ENCODE results near the gene SERPINF2.
"Not testable (repeated sequence)": the region's sequence is repeated elsewhere in the genome, so short reads cannot be mapped to it uniquely, and the experiment has no call there.

Gene SERPINF2

DNA sequence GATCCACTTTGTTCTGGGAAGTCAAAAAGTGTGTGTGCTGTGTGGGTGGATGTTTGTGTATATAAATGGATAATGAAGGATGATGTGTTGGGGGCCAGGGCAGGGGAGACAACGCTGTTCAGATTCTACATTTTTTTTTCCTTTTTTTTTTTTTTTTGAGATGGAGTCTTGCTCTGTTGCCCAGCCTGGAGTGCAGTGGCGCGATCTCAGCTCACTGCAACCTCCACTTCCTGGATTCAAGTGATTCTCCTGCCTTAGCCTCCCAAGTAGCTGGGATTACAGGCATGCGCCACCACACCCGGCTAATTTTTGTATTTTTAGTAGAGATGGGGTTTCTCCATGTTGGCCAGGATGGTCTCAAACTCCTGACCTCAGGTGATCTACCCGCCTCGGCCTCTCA is 22.0 kb downstream of the SERPINF2 start:
- WGBS (ENCODE audit: extremely low coverage, insufficient coverage, insufficient read length) = no CpG with 5 or more reads among the region's 7 CpGs
- not testable (repeated sequence) for H2AK5ac ChIP-seq (ENCODE audit: low read length)

DNA sequence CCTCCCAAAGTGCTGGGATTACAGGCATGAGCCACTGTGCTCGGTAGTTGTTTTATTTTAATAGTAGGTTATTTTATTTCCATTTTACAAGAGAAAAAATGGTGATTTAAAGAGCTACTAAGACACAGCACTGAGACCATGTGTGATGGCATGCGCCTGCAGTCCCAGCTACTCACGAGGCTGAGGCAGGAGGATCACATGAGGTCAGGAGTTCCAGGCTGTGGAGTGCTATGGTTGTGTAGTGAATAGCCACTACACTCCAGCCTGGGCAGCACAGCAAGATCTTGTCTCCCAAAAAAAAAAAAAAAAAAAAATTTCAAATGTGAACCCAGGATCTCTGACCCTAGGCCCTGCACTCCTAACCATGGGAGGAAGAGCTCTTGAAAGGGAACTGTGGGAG is 22.9 kb downstream of the SERPINF2 start:
- no peak for DNase-seq
- H2BK12ac ChIP-seq (ENCODE audit: low read length) = no peak overlapping the region
- H4K12ac ChIP-seq (ENCODE audit: low read depth, low read length) = no peak overlapping the region
- H2AFZ ChIP-seq (ENCODE audit: insufficient read depth, low read length, poor library complexity) = no peak overlapping the region
- H2BK120ac ChIP-seq (ENCODE audit: insufficient read depth, low read length, poor library complexity) = no peak overlapping the region
- H3K9me3 ChIP-seq (ENCODE audit: insufficient read depth, low read depth, low read length) = peaks cover 3% of the 10 kb centered on the region
- no peak overlapping the region for H3K14ac ChIP-seq (ENCODE audit: low read length)
- peaks cover 8 to 11% of the 10 kb centered on the region in 2 experiments for H3K4me1 ChIP-seq (ENCODE audit: control insufficient read depth in 1 of 2, insufficient read depth in 2 of 2, low read length in 2 of 2)
- H4K8ac ChIP-seq (ENCODE audit: low read depth, low read length) = no peak overlapping the region
- no CpG with 5 or more reads among the region's 3 CpGs for WGBS (ENCODE audit: extremely low coverage, insufficient coverage, insufficient read length)
- H2AK5ac ChIP-seq (ENCODE audit: low read length) = no peak overlapping the region
- H3K9ac ChIP-seq (ENCODE audit: low read length) = no peak overlapping the region
- H2BK5ac ChIP-seq (ENCODE audit: low read depth, low read length, poor library complexity) = no peak overlapping the region
- H4K91ac ChIP-seq (ENCODE audit: low read depth, low read length) = no peak overlapping the region
- H3K23ac ChIP-seq (ENCODE audit: low read length) = no peak overlapping the region
- H3K4me3 ChIP-seq (ENCODE audit: low read depth, low read length) = no peak overlapping the region
- H3K79me2 ChIP-seq (ENCODE audit: control insufficient read depth, insufficient read depth, low read length, poor library complexity) = peaks cover 2% of the 10 kb centered on the region
- no peaks in the 10 kb centered on the region for H3K36me3 ChIP-seq (ENCODE audit: control insufficient read depth in 1 of 2, insufficient read depth in 2 of 2, low read length in 2 of 2)
- no peak overlapping the region for H3K4me2 ChIP-seq (ENCODE audit: low read length)
- no peak overlapping the region for H3K4ac ChIP-seq (ENCODE audit: low read depth, low read length)
- H3K79me1 ChIP-seq (ENCODE audit: low read length) = peaks cover 3% of the 10 kb centered on the region
- H3K27me3 ChIP-seq (ENCODE audit: insufficient read depth, low read length) = no peaks in the 10 kb centered on the region
- H3K27ac ChIP-seq (ENCODE audit: low read depth, low read length) = no peak overlapping the region
- H3K18ac ChIP-seq (ENCODE audit: low read length) = no peak overlapping the region

More for the DNA sequence above, 22.0 kb downstream of the SERPINF2 start:
- H3K27me3 ChIP-seq (ENCODE audit: insufficient read depth, low read length); H3K36me3 ChIP-seq (ENCODE audit: control insufficient read depth in 1 of 2, insufficient read depth in 2 of 2, low read length in 2 of 2); H3K4me1 ChIP-seq (ENCODE audit: control insufficient read depth in 1 of 2, insufficient read depth in 2 of 2, low read length in 2 of 2); H3K14ac ChIP-seq (ENCODE audit: low read length); H2BK5ac ChIP-seq (ENCODE audit: low read depth, low read length, poor library complexity); H3K4ac ChIP-seq (ENCODE audit: low read depth, low read length); H3K79me2 ChIP-seq (ENCODE audit: control insufficient read depth, insufficient read depth, low read length, poor library complexity); H3K4me3 ChIP-seq (ENCODE audit: low read depth, low read length); H2AFZ ChIP-seq (ENCODE audit: insufficient read depth, low read length, poor library complexity); H4K8ac ChIP-seq (ENCODE audit: low read depth, low read length); H3K79me1 ChIP-seq (ENCODE audit: low read length); H3K18ac ChIP-seq (ENCODE audit: low read length); H2BK12ac ChIP-seq (ENCODE audit: low read length); DNase-seq; H4K12ac ChIP-seq (ENCODE audit: low read depth, low read length); H3K4me2 ChIP-seq (ENCODE audit: low read length); H3K27ac ChIP-seq (ENCODE audit: low read depth, low read length); H2BK120ac ChIP-seq (ENCODE audit: insufficient read depth, low read length, poor library complexity); H3K9ac ChIP-seq (ENCODE audit: low read length); H3K23ac ChIP-seq (ENCODE audit: low read length); H4K91ac ChIP-seq (ENCODE audit: low read depth, low read length); H3K9me3 ChIP-seq (ENCODE audit: insufficient read depth, low read depth, low read length): not testable (repeated sequence)

DNA sequence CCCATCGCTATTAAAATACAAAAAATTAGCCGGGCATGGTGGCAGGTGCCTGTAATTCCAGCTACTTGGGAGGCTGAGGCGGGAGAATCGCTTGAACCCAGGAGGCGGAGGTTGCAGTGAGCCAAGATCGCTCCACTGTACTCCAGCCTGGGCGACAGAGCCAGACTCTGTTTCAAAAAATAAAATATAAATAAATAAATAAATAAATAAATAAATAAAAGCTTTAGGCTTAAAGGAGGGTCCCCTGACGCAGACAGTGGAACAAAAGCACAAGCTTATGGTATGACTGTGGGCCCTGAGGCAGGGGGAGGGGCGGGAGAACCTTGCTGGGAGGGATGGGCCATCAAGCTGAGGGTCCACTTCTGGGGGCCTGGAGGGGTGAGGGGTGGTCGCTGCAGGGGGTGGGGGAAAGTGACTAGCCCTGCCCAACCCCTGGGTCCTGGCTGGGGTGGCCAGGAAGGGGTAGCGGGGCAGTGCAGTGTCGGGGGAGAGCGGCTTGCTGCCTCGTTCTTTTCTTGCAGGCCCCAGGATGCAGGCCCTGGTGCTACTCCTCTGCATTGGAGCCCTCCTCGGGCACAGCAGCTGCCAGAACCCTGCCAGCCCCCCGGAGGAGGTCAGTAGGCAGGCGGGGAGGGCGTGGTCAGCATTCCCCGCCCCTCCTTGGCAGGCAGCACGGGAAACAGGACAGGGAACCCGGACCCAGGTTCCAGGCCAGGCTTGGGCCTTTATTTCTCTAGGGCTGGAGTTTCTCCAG is 23.9 kb downstream of the SERPINF2 start:
- no peaks in the 10 kb centered on the region for H3K27me3 ChIP-seq (ENCODE audit: insufficient read depth, low read length)
- H3K23ac ChIP-seq (ENCODE audit: low read length) = no peak overlapping the region
- H3K79me2 ChIP-seq (ENCODE audit: control insufficient read depth, insufficient read depth, low read length, poor library complexity) = peaks cover 2% of the 10 kb centered on the region
- H3K4me2 ChIP-seq (ENCODE audit: low read length) = no peak overlapping the region
- no peak overlapping the region for H3K4ac ChIP-seq (ENCODE audit: low read depth, low read length)
- peaks cover 3% of the 10 kb centered on the region for H3K9me3 ChIP-seq (ENCODE audit: insufficient read depth, low read depth, low read length)
- no peak overlapping the region for H3K27ac ChIP-seq (ENCODE audit: low read depth, low read length)
- H3K79me1 ChIP-seq (ENCODE audit: low read length) = peaks cover 3% of the 10 kb centered on the region
- no peak overlapping the region for H2AFZ ChIP-seq (ENCODE audit: insufficient read depth, low read length, poor library complexity)
- H3K36me3 ChIP-seq (ENCODE audit: control insufficient read depth in 1 of 2, insufficient read depth in 2 of 2, low read length in 2 of 2) = no peaks in the 10 kb centered on the region
- H2BK120ac ChIP-seq (ENCODE audit: insufficient read depth, low read length, poor library complexity) = no peak overlapping the region
- no peak overlapping the region for H4K91ac ChIP-seq (ENCODE audit: low read depth, low read length)
- DNase-seq = no peak
- no peak overlapping the region for H2AK5ac ChIP-seq (ENCODE audit: low read length)
- H3K4me1 ChIP-seq (ENCODE audit: control insufficient read depth in 1 of 2, insufficient read depth in 2 of 2, low read length in 2 of 2) = peaks cover 8 to 14% of the 10 kb centered on the region in 2 experiments
- H2BK12ac ChIP-seq (ENCODE audit: low read length) = no peak overlapping the region
- H3K14ac ChIP-seq (ENCODE audit: low read length) = no peak overlapping the region
- H3K9ac ChIP-seq (ENCODE audit: low read length) = no peak overlapping the region
- H4K12ac ChIP-seq (ENCODE audit: low read depth, low read length) = no peak overlapping the region
- WGBS (ENCODE audit: extremely low coverage, insufficient coverage, insufficient read length) = no CpG with 5 or more reads among the region's 21 CpGs
- no peak overlapping the region for H3K4me3 ChIP-seq (ENCODE audit: low read depth, low read length)
- H3K18ac ChIP-seq (ENCODE audit: low read length) = no peak overlapping the region
- no peak overlapping the region for H2BK5ac ChIP-seq (ENCODE audit: low read depth, low read length, poor library complexity)
- H4K8ac ChIP-seq (ENCODE audit: low read depth, low read length) = no peak overlapping the region

DNA sequence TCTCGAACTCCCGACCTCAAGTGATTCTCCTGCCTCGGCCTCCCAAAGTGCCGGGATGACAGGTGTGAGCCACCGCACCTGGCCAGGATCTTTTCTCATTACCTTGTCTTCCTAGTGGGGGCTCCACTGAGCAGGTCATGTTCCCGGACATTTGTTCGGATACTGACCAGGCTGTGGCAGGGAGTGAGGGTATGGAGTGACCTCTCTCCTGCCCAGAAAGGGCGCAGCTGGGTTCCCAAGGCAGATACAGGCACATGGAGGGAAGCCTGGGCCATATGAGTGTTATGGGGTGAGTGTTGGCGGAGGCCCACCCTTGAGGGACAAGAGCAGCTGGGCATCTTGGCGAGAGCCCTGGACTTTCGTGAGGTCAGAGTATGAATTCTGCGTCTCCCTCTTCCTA is 24.7 kb downstream of the SERPINF2 start:
- no peak overlapping the region for H3K9ac ChIP-seq (ENCODE audit: low read length)
- peaks cover 5 to 10% of the 10 kb centered on the region in 2 experiments for H3K4me1 ChIP-seq (ENCODE audit: control insufficient read depth in 1 of 2, insufficient read depth in 2 of 2, low read length in 2 of 2)
- no peaks in the 10 kb centered on the region for H3K27me3 ChIP-seq (ENCODE audit: insufficient read depth, low read length)
- H4K91ac ChIP-seq (ENCODE audit: low read depth, low read length) = no peak overlapping the region
- no peak overlapping the region for H3K4me3 ChIP-seq (ENCODE audit: low read depth, low read length)
- no peak overlapping the region for H3K4me2 ChIP-seq (ENCODE audit: low read length)
- no peak overlapping the region for H3K4ac ChIP-seq (ENCODE audit: low read depth, low read length)
- H3K79me2 ChIP-seq (ENCODE audit: control insufficient read depth, insufficient read depth, low read length, poor library complexity) = peaks cover 2% of the 10 kb centered on the region
- no peak overlapping the region for H3K18ac ChIP-seq (ENCODE audit: low read length)
- H3K9me3 ChIP-seq (ENCODE audit: insufficient read depth, low read depth, low read length) = peaks cover 3% of the 10 kb centered on the region
- no peak for DNase-seq
- no CpG with 5 or more reads among the region's 12 CpGs for WGBS (ENCODE audit: extremely low coverage, insufficient coverage, insufficient read length)
- no peak overlapping the region for H3K14ac ChIP-seq (ENCODE audit: low read length)
- H2BK120ac ChIP-seq (ENCODE audit: insufficient read depth, low read length, poor library complexity) = no peak overlapping the region
- H3K27ac ChIP-seq (ENCODE audit: low read depth, low read length) = no peak overlapping the region
- no peak overlapping the region for H3K23ac ChIP-seq (ENCODE audit: low read length)
- H3K36me3 ChIP-seq (ENCODE audit: control insufficient read depth in 1 of 2, insufficient read depth in 2 of 2, low read length in 2 of 2) = no peaks in the 10 kb centered on the region
- no peak overlapping the region for H2AK5ac ChIP-seq (ENCODE audit: low read length)
- no peak overlapping the region for H4K8ac ChIP-seq (ENCODE audit: low read depth, low read length)
- no peak overlapping the region for H2BK12ac ChIP-seq (ENCODE audit: low read length)
- H3K79me1 ChIP-seq (ENCODE audit: low read length) = peaks cover 3% of the 10 kb centered on the region
- H2BK5ac ChIP-seq (ENCODE audit: low read depth, low read length, poor library complexity) = no peak overlapping the region
- no peak overlapping the region for H4K12ac ChIP-seq (ENCODE audit: low read depth, low read length)
- H2AFZ ChIP-seq (ENCODE audit: insufficient read depth, low read length, poor library complexity) = no peak overlapping the region

Measured in trophoblast cell (in vitro differentiated cells and primary cell).